CD14-positive monocyte (primary cell): Measurements from ENCODE around the gene SLC1A2. TPM values are rescaled to one million over a fixed set of nuclear protein-coding genes. Genes with fewer than 3 reads are reported as not detected.

Experiments used
- DNase-seq, 3 donors: peaks; one replicate each; pipeline ENCODE4 v3.0.0-alpha.2; 2011 to 2022
- H2AFZ ChIP-seq: 2 replicates; pipeline ENCODE4 v1.6.0; 2012; ENCODE audit warnings: mild to moderate bottlenecking, low read depth, low read length, inconsistent platforms; ENCODE audit not compliant: insufficient read depth, poor library complexity, severe bottlenecking
- H3K27ac ChIP-seq, 2 donors: 1 replicate in 1 of 2; 2 replicates in 1 of 2; pipeline ENCODE4 v1.5.1; 2012 to 2013; ENCODE audit warnings: low read length in 2 of 2, control low read depth in 1 of 2, inconsistent platforms in 1 of 2, low read depth in 1 of 2, mild to moderate bottlenecking in 1 of 2
- H3K27me3 ChIP-seq, 2 donors: one replicate each; pipeline versions ENCODE4 v1.6.0 to v1.6.1; 2011 to 2013; ENCODE audit warnings: low read length in 2 of 2; ENCODE audit not compliant: control insufficient read depth in 2 of 2, insufficient read depth in 2 of 2
- H3K36me3 ChIP-seq, 2 donors: replicated peaks in 1 of 2; 1 replicate in 1 of 2; 2 replicates in 1 of 2; pipeline versions ENCODE4 v1.5.1 to v1.6.1; 2012 to 2013; ENCODE audit warnings: low read length in 2 of 2, control low read depth in 1 of 2, inconsistent platforms in 1 of 2, mild to moderate bottlenecking in 1 of 2; ENCODE audit not compliant: insufficient read depth in 2 of 2, control insufficient read depth in 1 of 2
- H3K4me1 ChIP-seq, 2 donors: 1 replicate in 1 of 2; 2 replicates in 1 of 2; pipeline versions ENCODE4 v1.5.1 to v1.6.1; 2012 to 2013; ENCODE audit warnings: low read length in 2 of 2, control low read depth in 1 of 2, inconsistent platforms in 1 of 2, mild to moderate bottlenecking in 1 of 2, moderate library complexity in 1 of 2; ENCODE audit not compliant: insufficient read depth in 2 of 2, control insufficient read depth in 1 of 2
- H3K4me2 ChIP-seq: replicated peaks from 2 replicates; pipeline ENCODE3; 2012; ENCODE audit warnings: low read length, moderate library complexity, mild to moderate bottlenecking; ENCODE audit not compliant: poor library complexity, severe bottlenecking; ENCODE audit errors: extremely low read depth
- H3K4me3 ChIP-seq, 3 experiments: fragments of 200-600 bp in 1 of 3; sonication (generic) in 1 of 3; replicated peaks in 1 of 3; 1 replicate in 2 of 3; 2 replicates in 1 of 3; pipeline ENCODE4 v1.5.1; 2011 to 2013; ENCODE audit warnings: low read length in 3 of 3, mild to moderate bottlenecking in 3 of 3, control low read depth in 2 of 3, low read depth in 2 of 3, inconsistent platforms in 1 of 3, moderate library complexity in 1 of 3
- H3K79me2 ChIP-seq: 2 replicates; pipeline ENCODE4 v1.6.0; 2012; ENCODE audit warnings: mild to moderate bottlenecking, control low read depth, inconsistent platforms, low read length, moderate library complexity; ENCODE audit not compliant: insufficient read depth
- H3K9ac ChIP-seq: 2 replicates; pipeline ENCODE4 v1.6.0; 2017; ENCODE audit warnings: low read length, mild to moderate bottlenecking; ENCODE audit not compliant: insufficient read depth, poor library complexity, severe bottlenecking
- H3K9me3 ChIP-seq, 2 donors: replicated peaks in 1 of 2; 1 replicate in 1 of 2; 2 replicates in 1 of 2; pipeline versions ENCODE4 v1.5.1 to v1.6.1; 2012 to 2013; ENCODE audit warnings: low read length in 2 of 2, control low read depth in 1 of 2; ENCODE audit not compliant: control insufficient read depth in 1 of 2, insufficient read depth in 1 of 2
- H4K20me1 ChIP-seq: 2 replicates; pipeline ENCODE4 v1.6.0; 2012; ENCODE audit warnings: mild to moderate bottlenecking, low read length, control low read depth, moderate library complexity; ENCODE audit not compliant: insufficient read depth
- H3K27ac Mint-ChIP-seq, 7 donors: one replicate each; pipeline ENCODE4 v1.8.0; 2020; ENCODE audit warnings: mild to moderate bottlenecking in 7 of 7, mixed read lengths in 7 of 7, moderate library complexity in 6 of 7, inconsistent platforms in 2 of 7
- H3K27me3 Mint-ChIP-seq, 3 donors: one replicate each; pipeline ENCODE4 v1.8.0; 2021 to 2022; ENCODE audit warnings: low read depth in 3 of 3, mild to moderate bottlenecking in 3 of 3, mixed read lengths in 3 of 3, moderate library complexity in 3 of 3, inconsistent platforms in 1 of 3
- H3K36me3 Mint-ChIP-seq, 2 donors: one replicate each; pipeline ENCODE4 v1.8.0; 2020; ENCODE audit warnings: mixed read lengths in 2 of 2, inconsistent platforms in 1 of 2, mild to moderate bottlenecking in 1 of 2
- H3K4me1 Mint-ChIP-seq: one replicate; pipeline ENCODE4 v1.8.0; 2020; ENCODE audit warnings: mild to moderate bottlenecking, mixed read lengths
- H3K4me3 Mint-ChIP-seq, 2 donors: one replicate each; pipeline ENCODE4 v1.8.0; 2020; ENCODE audit warnings: mild to moderate bottlenecking in 2 of 2, mixed read lengths in 2 of 2, moderate library complexity in 1 of 2
- H3K9me3 Mint-ChIP-seq, 7 donors: one replicate each; pipeline ENCODE4 v1.8.0; 2020 to 2022; ENCODE audit warnings: mixed read lengths in 7 of 7, mild to moderate bottlenecking in 6 of 7, moderate library complexity in 6 of 7, inconsistent platforms in 2 of 7
- WGBS: methylation state at CpG from one replicate; pipeline ENCODE4 v1.1.5; 2013; ENCODE audit warnings: missing lambda C conversion rate; ENCODE audit not compliant: insufficient coverage; 5-methylcytosine and 5-hydroxymethylcytosine counted together
- intact Hi-C, 2 donors: fragments of 100-400 bp; cut with micrococcal nuclease; formaldehyde crosslinking; loops; one replicate each; pipeline versions ENCODE4 v1.15.0 to v1.15.1; 2023
- polyA plus RNA-seq, 3 donors: library from polyadenylated mRNA; depleted of rRNA in 1 of 3; unstranded in 2 of 3; stranded (reverse) in 1 of 3; fragments of 300-500 nt in 2 of 3; fragments of >200 nt in 1 of 3; fragmentation: Illumina TruSeq in 2 of 3; gene quantifications; 1 replicate in 2 of 3; 2 replicates in 1 of 3; pipeline ENCODE4 v1.2.3, GENCODE V29; 2012 to 2021
- TF ChIP-seq, protein P1 (sequence below): fragments of 200-600 bp; IDR thresholded peaks from one replicate; pipeline ENCODE4 v1.8.0; 2022; ENCODE audit warnings: antibody characterized with exemption, mild to moderate bottlenecking

Gene SLC1A2
- polyA plus RNA-seq, 3 donors, result 0.07 TPM; not detected in 2

DNA sequence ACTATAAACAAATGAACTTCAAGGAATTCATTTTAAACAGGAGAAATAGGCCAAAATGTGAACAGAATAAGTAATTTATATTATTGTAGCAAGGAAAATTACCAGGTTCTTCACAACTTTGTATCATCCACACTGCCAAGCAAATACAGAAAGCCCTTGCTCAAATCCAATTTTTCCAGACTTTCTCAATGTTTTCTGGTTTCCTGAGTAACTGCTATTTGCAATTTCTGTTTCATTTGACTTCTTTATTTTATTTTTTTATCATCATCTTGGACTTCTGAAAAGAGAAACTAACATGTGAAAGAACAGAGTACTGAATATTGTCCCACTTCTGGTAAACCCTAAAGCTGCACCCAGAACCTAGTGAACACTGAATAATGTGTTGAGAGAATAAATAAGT, 61.0 kb downstream of the SLC1A2 start:
- Mint-ChIP-seq H3K27me3 (peaks cover 0 to 1% (median 0%) of the 10 kb centered on the region in 3 donors), H3K4me3 (no peak overlapping the region), H3K36me3 (no peaks in the 10 kb centered on the region), H3K9me3 (peaks cover 0 to 2% (median 0%) of the 10 kb centered on the region in 7 donors), H3K27ac (no peak overlapping the region), H3K4me1 (peaks cover 3% of the 10 kb centered on the region)
- Histone ChIP-seq H3K27me3 (no peaks in the 10 kb centered on the region), H3K4me2 (no peak overlapping the region), H3K9ac (no peak overlapping the region), H4K20me1 (no peaks in the 10 kb centered on the region), H3K4me3 (no peak overlapping the region), H3K27ac (no peak overlapping the region), H2AFZ (no peak overlapping the region), H3K9me3 (no peaks in the 10 kb centered on the region), H3K4me1 (no peaks in the 10 kb centered on the region), H3K36me3 (no peaks in the 10 kb centered on the region), H3K79me2 (no peaks in the 10 kb centered on the region)
- TF ChIP-seq, protein P1, sequence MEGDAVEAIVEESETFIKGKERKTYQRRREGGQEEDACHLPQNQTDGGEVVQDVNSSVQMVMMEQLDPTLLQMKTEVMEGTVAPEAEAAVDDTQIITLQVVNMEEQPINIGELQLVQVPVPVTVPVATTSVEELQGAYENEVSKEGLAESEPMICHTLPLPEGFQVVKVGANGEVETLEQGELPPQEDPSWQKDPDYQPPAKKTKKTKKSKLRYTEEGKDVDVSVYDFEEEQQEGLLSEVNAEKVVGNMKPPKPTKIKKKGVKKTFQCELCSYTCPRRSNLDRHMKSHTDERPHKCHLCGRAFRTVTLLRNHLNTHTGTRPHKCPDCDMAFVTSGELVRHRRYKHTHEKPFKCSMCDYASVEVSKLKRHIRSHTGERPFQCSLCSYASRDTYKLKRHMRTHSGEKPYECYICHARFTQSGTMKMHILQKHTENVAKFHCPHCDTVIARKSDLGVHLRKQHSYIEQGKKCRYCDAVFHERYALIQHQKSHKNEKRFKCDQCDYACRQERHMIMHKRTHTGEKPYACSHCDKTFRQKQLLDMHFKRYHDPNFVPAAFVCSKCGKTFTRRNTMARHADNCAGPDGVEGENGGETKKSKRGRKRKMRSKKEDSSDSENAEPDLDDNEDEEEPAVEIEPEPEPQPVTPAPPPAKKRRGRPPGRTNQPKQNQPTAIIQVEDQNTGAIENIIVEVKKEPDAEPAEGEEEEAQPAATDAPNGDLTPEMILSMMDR, result no peak
- DNase-seq, result peak in 1 of 3 donors; percentile 35
- intact Hi-C loops, result no loop called here

- Histone ChIP-seq H3K27me3 (no peaks in the 10 kb centered on the region), H2AFZ (no peak overlapping the region), H3K27ac (no peak overlapping the region), H3K4me3 (no peak overlapping the region), H3K79me2 (no peaks in the 10 kb centered on the region), H3K9me3 (no peaks in the 10 kb centered on the region), H3K4me1 (no peaks in the 10 kb centered on the region), H3K4me2 (no peak overlapping the region), H3K9ac (no peak overlapping the region), H4K20me1 (no peaks in the 10 kb centered on the region), H3K36me3 (no peaks in the 10 kb centered on the region)
- no peak for DNase-seq
- TF ChIP-seq, protein P1, result no peak
- intact Hi-C loops, result no loop called here
- Mint-ChIP-seq H3K4me3 (no peak overlapping the region), H3K36me3 (no peaks in the 10 kb centered on the region), H3K4me1 (peaks cover 3% of the 10 kb centered on the region), H3K9me3 (peaks cover 0 to 1% (median 0%) of the 10 kb centered on the region in 7 donors), H3K27ac (no peak overlapping the region), H3K27me3 (peaks cover 0 to under 1% (median 0%) of the 10 kb centered on the region in 3 donors)
- WGBS, result 93% methylated on average over 3 of the region's 5 CpGs
Measured at GRCh38 chr11:35357923-35358322, 61.4 kb downstream of the SLC1A2 start.
